Spinal cord (tissue), 10 donors: Measurements from ENCODE around the gene VIM. TPM values are rescaled to one million over a fixed set of nuclear protein-coding genes. Genes with fewer than 3 reads are reported as not detected.

Experiments
- DNase-seq, 6 donors: peaks; one replicate each; pipeline versions ENCODE4 v3.0.0 to v3.0.0-alpha.2; 2013 to 2015; ENCODE audit warnings: low spot score in 6 of 6, low read depth in 4 of 6
- H3K27ac ChIP-seq: one replicate; pipeline ENCODE4 v1.5.1; 2013; ENCODE audit warnings: low read depth, low read length, control low read depth
- H3K27me3 ChIP-seq: one replicate; pipeline ENCODE4 v1.6.1; 2013; ENCODE audit warnings: low read length; ENCODE audit not compliant: control insufficient read depth, insufficient read depth
- H3K36me3 ChIP-seq: one replicate; pipeline ENCODE4 v1.6.1; 2013; ENCODE audit warnings: low read length; ENCODE audit not compliant: control insufficient read depth, insufficient read depth
- H3K4me1 ChIP-seq: one replicate; pipeline ENCODE4 v1.6.1; 2013; ENCODE audit warnings: low read length; ENCODE audit not compliant: control insufficient read depth, insufficient read depth
- H3K4me3 ChIP-seq: one replicate; pipeline ENCODE4 v1.5.1; 2013; ENCODE audit warnings: low read depth, low read length, control low read depth
- H3K9me3 ChIP-seq: one replicate; pipeline ENCODE4 v1.6.1; 2013; ENCODE audit warnings: low read length; ENCODE audit not compliant: control insufficient read depth, insufficient read depth
- WGBS: methylation state at CpG from one replicate; pipeline ENCODE4 v1.1.5; 2013; ENCODE audit warnings: missing lambda C conversion rate; ENCODE audit not compliant: insufficient coverage; 5-methylcytosine and 5-hydroxymethylcytosine counted together
- polyA plus RNA-seq, 2 donors: library from polyadenylated mRNA; unstranded; fragments of 120-200 nt; gene quantifications; one replicate each; pipeline ENCODE4 v1.2.1, GENCODE V29; 2013; ENCODE audit not compliant: insufficient read length in 2 of 2
- total RNA-seq, 2 donors: library from RNA; depleted of rRNA in 1 of 2; stranded (reverse); fragments of 120-200 nt in 1 of 2; fragments of >200 nt in 1 of 2; gene quantifications; one replicate each; pipeline versions ENCODE4 v1.2.3 to v1.2.4, GENCODE V29; 2013 to 2014
- donor health status: healthy.

Gene VIM
- total and polyA plus RNA-seq, 4 donors = 1,457 to 6,817 (median 2,491) TPM

GRCh38 chr10:17206210-17206709 lies 21.8 kb upstream of the VIM start:
- Histone ChIP-seq H3K9me3 (no peaks in the 10 kb centered on the region), H3K36me3 (no peaks in the 10 kb centered on the region), H3K4me1 (peaks cover 7% of the 10 kb centered on the region), H3K27me3 (no peaks in the 10 kb centered on the region), H3K27ac (no peak overlapping the region), H3K4me3 (no peak overlapping the region)
- WGBS = 96% methylated on average over 3 of the region's 7 CpGs
- DNase-seq = peak in 1 of 6 donors; percentile 10

GRCh38 chr10:17208476-17208875 lies 19.6 kb upstream of the VIM start:
- H3K27ac ChIP-seq = no peak overlapping the region
- DNase-seq = no peak
- H3K4me3 ChIP-seq = no peak overlapping the region
- no peaks in the 10 kb centered on the region for H3K9me3 ChIP-seq
- H3K27me3 ChIP-seq = no peaks in the 10 kb centered on the region
- no peaks in the 10 kb centered on the region for H3K36me3 ChIP-seq
- no peaks in the 10 kb centered on the region for H3K4me1 ChIP-seq

GRCh38 chr10:17209302-17209701 lies 18.7 kb upstream of the VIM start:
- Histone ChIP-seq H3K27me3 (no peaks in the 10 kb centered on the region), H3K9me3 (no peaks in the 10 kb centered on the region), H3K36me3 (no peaks in the 10 kb centered on the region), H3K4me3 (no peak overlapping the region), H3K27ac (no peak overlapping the region), H3K4me1 (no peaks in the 10 kb centered on the region)
- no CpG with 5 or more reads among the region's 1 CpG for WGBS
- DNase-seq = no peak

DNA sequence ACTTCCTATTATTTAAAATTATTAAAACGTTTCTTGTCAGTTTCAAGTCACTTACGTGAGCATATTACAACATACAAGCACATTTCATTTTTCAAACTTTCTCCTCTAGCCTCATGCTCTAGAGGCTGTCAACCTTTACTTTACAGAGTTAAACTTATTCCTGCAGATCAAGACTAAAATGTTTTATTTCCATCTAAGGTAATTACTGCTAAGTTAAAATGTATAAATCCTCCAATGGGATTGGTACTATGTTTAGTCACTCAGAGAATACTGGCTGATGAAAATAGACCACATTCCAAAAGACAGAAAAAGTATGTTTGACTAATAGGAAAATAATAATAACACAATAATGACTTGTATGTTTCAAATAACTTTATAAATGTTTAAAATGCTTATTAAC lies 18.2 kb upstream of the VIM start:
- no peak overlapping the region for H3K4me3 ChIP-seq
- H3K9me3 ChIP-seq = no peaks in the 10 kb centered on the region
- H3K27ac ChIP-seq = no peak overlapping the region
- WGBS = 83% methylated on average over 2 of the region's 2 CpGs
- H3K27me3 ChIP-seq = no peaks in the 10 kb centered on the region
- DNase-seq = no peak
- no peaks in the 10 kb centered on the region for H3K4me1 ChIP-seq
- no peaks in the 10 kb centered on the region for H3K36me3 ChIP-seq

DNA sequence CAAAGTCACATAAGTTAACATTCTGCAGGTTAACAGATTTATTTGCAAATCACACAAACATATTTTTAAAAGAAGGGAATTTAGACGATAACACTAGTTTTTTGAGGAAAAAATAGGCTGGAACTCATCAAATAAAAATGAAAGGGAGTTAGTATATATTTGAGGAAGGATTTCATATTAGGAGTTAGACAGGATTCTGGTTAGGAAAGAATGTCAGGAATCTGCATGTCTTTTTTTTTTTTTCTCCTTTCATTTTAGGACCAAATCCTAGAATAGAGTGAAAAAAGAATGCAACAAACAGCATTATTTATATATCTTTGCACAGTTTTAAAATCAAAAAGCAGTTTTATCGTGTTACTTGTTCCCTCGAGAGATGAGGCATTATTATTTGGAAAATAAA lies 17.7 kb upstream of the VIM start:
- Histone ChIP-seq H3K36me3 (no peaks in the 10 kb centered on the region), H3K27me3 (no peaks in the 10 kb centered on the region), H3K27ac (no peak overlapping the region), H3K9me3 (no peaks in the 10 kb centered on the region), H3K4me3 (no peak overlapping the region), H3K4me1 (no peaks in the 10 kb centered on the region)
- no CpG with 5 or more reads among the region's 3 CpGs for WGBS
- no peak for DNase-seq

DNA sequence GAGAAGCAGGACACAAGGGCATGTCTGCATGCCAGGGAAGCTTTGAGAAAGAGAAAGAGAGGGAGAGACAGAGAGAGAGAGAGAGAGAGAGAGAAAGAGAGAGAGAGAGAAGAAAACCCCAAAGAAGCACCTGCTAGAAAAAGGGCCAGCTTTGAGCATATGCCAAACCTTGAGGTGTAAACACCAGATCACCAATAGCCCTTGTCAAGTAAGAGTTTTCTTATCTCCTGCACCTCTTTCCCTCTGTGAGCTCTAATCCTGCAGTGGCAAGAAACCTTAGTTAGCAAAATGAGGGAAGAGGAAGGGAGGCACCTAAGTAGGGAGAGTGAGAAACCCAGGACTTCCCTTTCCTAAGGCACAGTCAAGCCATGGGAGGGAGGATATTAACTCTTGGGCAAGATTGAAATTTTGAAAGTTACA lies 15.2 kb upstream of the VIM start:
- Histone ChIP-seq H3K4me3 (no peak overlapping the region), H3K9me3 (no peaks in the 10 kb centered on the region), H3K27ac (no peak overlapping the region), H3K27me3 (no peaks in the 10 kb centered on the region), H3K4me1 (no peaks in the 10 kb centered on the region), H3K36me3 (no peaks in the 10 kb centered on the region)
- no peak for DNase-seq

GRCh38 chr10:17213646-17214349 lies 14.2 kb upstream of the VIM start:
- no peaks in the 10 kb centered on the region for H3K4me1 ChIP-seq
- 83% methylated on average over 1 of the region's 2 CpGs for WGBS
- no peak overlapping the region for H3K4me3 ChIP-seq
- H3K36me3 ChIP-seq = no peaks in the 10 kb centered on the region
- H3K27me3 ChIP-seq = no peaks in the 10 kb centered on the region
- DNase-seq = no peak
- no peak overlapping the region for H3K27ac ChIP-seq
- H3K9me3 ChIP-seq = no peaks in the 10 kb centered on the region

- no peak overlapping the region for H3K4me3 ChIP-seq
- H3K36me3 ChIP-seq = no peaks in the 10 kb centered on the region
- 80% methylated on average over 1 of the region's 2 CpGs for WGBS
- DNase-seq = no peak
- no peaks in the 10 kb centered on the region for H3K9me3 ChIP-seq
- no peaks in the 10 kb centered on the region for H3K4me1 ChIP-seq
- no peaks in the 10 kb centered on the region for H3K27me3 ChIP-seq
- H3K27ac ChIP-seq = peak overlapping the region; percentile 48
Observed at GRCh38 chr10:17214526-17214925, 13.5 kb upstream of the VIM start.

DNA sequence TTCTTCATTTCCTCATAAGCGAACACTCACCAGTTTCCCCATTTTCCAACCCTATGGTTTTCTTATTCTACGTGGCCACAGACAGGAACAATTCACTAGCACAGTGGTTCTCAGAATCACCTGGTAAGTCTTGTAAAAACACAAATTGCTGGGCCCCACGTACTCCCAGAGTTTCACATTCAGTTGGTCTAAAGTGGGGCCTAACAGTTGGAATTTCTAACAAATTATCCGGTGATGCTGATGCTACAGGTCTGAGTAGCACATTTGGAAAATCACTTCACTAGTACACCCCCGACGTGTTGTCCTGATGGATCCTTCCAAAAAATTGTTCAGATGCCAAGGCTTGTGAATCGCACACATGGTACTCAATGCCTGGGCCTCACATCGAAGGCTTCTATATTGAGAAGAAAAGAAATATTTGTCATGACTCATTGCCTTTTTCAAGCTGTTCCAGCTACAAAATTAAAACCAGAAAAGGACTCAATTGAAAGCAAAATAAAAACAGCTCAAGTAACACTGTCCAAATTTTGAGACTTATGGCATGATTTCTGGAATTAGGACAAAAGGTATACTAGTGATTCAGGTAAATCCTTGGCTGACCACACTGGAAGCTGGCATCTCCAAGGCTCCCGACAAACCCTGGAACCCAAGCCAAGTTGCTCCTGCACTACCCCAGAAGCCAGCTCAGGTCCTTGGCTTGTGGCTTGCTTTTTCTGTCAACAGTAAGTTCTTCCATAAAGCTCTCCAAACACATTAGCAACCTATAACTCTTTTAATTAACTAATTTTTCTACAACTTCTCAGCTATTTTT lies 12.9 kb upstream of the VIM start:
- no peak for DNase-seq
- Histone ChIP-seq H3K4me1 (no peaks in the 10 kb centered on the region), H3K27me3 (no peaks in the 10 kb centered on the region), H3K36me3 (no peaks in the 10 kb centered on the region), H3K9me3 (no peaks in the 10 kb centered on the region), H3K27ac (peak overlapping the region; percentile 48), H3K4me3 (no peak overlapping the region)
- whole genome bisulfite sequencing = 76% methylated on average over 8 of the region's 9 CpGs

DNA sequence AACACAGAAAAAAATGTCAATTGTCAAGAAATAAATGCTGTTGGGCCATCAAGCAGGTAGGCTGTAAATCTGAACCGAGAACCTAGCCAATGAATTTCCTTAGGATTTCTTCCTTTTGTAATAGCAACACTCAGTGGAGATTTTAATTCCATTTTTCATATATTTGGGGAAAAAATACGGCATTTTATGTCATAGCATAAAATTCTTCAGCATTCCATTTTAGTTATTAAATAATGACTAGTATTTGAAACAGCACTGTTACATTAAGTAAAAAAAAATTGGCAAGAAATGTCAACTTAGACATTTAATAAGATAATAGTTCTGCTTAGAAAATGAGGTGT lies 12.3 kb upstream of the VIM start:
- no peak overlapping the region for H3K4me3 ChIP-seq
- H3K36me3 ChIP-seq = no peaks in the 10 kb centered on the region
- H3K27ac ChIP-seq = peak overlapping the region; percentile 8
- DNase-seq = no peak
- H3K27me3 ChIP-seq = no peaks in the 10 kb centered on the region
- H3K9me3 ChIP-seq = no peaks in the 10 kb centered on the region
- no peaks in the 10 kb centered on the region for H3K4me1 ChIP-seq
- no CpG with 5 or more reads among the region's 2 CpGs for WGBS
